A549 (cell line): ENCODE measurements around the gene CDH4.

ENCODE experiments used
- BHLHE40 ChIP-seq: IDR thresholded peaks from 2 replicates; pipeline ENCODE4 v1.6.1; 2012; ENCODE audit warnings: low read depth, low read length, inconsistent platforms
- CHD2 ChIP-seq: fragments of 150-350 bp; IDR thresholded peaks from 2 replicates; pipeline ENCODE4 v1.6.1; 2014; ENCODE audit warnings: low read length; ENCODE audit not compliant: partially characterized antibody
- CHD4 ChIP-seq: fragments of 200-600 bp; sonication (generic); IDR thresholded peaks from 2 replicates; pipeline ENCODE4 v1.6.1; 2016; ENCODE audit warnings: antibody characterized with exemption, mild to moderate bottlenecking, borderline replicate concordance
- CTCF ChIP-seq: fragments of >200 bp; sonication (Bioruptor Twin); formaldehyde crosslinking; IDR thresholded peaks from 3 replicates; pipeline ENCODE4 v1.5.1; 2016
- EP300 ChIP-seq, 2 experiments: fragments of >200 bp; sonication (Bioruptor Twin); formaldehyde crosslinking; IDR thresholded peaks; 2 replicates in 1 of 2; 3 replicates in 1 of 2; pipeline ENCODE4 v1.6.1; 2016 to 2017
- ESRRA ChIP-seq: fragments of 150-350 bp; IDR thresholded peaks from 2 replicates; pipeline ENCODE4 v1.6.1; 2014; ENCODE audit warnings: mild to moderate bottlenecking, low read length, borderline replicate concordance
- JUNB ChIP-seq: fragments of >200 bp; sonication (Bioruptor Twin); formaldehyde crosslinking; IDR thresholded peaks from 2 replicates; pipeline ENCODE4 v1.6.1; 2016
- MAZ ChIP-seq: fragments of 150-350 bp; IDR thresholded peaks from 2 replicates; pipeline ENCODE4 v1.6.1; 2014; ENCODE audit warnings: antibody characterized with exemption, low read depth, low read length, borderline replicate concordance
- POLR2A ChIP-seq: IDR thresholded peaks from 2 replicates; pipeline ENCODE4 v1.6.1; 2012; ENCODE audit warnings: mild to moderate bottlenecking, low read length
- POLR2AphosphoS2 ChIP-seq: conservative IDR thresholded peaks from 2 replicates; pipeline ENCODE4 v1.6.1; 2012; ENCODE audit warnings: low read length, improper control_type of control experiment, inconsistent platforms
- RAD21 ChIP-seq, 2 experiments: fragments of >200 bp in 1 of 2; sonication (Bioruptor Twin) in 1 of 2; formaldehyde crosslinking in 1 of 2; IDR thresholded peaks in 1 of 2; conservative IDR thresholded peaks in 1 of 2; 2 replicates in 1 of 2; 3 replicates in 1 of 2; pipeline ENCODE4 v1.6.1; 2012 to 2018; ENCODE audit warnings: inconsistent platforms in 1 of 2
- RNF2 ChIP-seq: fragments of 200-600 bp; sonication (generic); IDR thresholded peaks from 2 replicates; pipeline ENCODE4 v1.6.1; 2016; ENCODE audit warnings: low read depth, mild to moderate bottlenecking, antibody characterized with exemption, moderate library complexity, borderline replicate concordance
- SREBF2 ChIP-seq: fragments of 450-650 bp; IDR thresholded peaks from 2 replicates; pipeline ENCODE4 v1.6.1; 2014; ENCODE audit warnings: mild to moderate bottlenecking, moderate library complexity

GRCh38 chr20:61301711-61302525, 49.9 kb downstream of the CDH4 start:
- TF ChIP-seq POLR2A (no peak), CTCF (no peak), MAZ (no peak), CHD4 (no peak), RAD21 (conservative IDR thresholded peaks at IDR 0.05 in 1 of 2, IDR thresholded peaks at IDR 0.05 in 1 of 2) (no peak), JUNB (no peak), EP300 (IDR thresholded peaks at IDR 0.05) (no peak), ESRRA (no peak), SREBF2 (no peak), CHD2 (no peak), BHLHE40 (no peak), RNF2 (no peak), POLR2AphosphoS2 (no peak)
